ENCODE measurements around the gene NUP50.

NUP50 gene

GRCh38 chr22:45204819-45205218 lies 41.1 kb downstream of the NUP50 start:
- ChIA-PET CTCF (no interaction called here), POLR2A (no interaction called here)
- peaks cover 11 to 84% (median 56%) of the 10 kb centered on the region in 4 experiments for H3K36me3 ChIP-seq (ENCODE audit: control insufficient read depth in 4 of 4, insufficient read depth in 4 of 4, low read length in 3 of 4)
- no peaks in the 10 kb centered on the region for H3K27me3 ChIP-seq (replicated peaks in 2 of 5; ENCODE audit: control insufficient read depth in 4 of 5, insufficient read depth in 5 of 5, low read length in 4 of 5)
- no peak for DNase-seq
- WGBS (ENCODE audit: insufficient coverage), result 93% methylated on average over 12 of the region's 14 CpGs
- no peak overlapping the region for H3K27ac ChIP-seq (ENCODE audit: insufficient read depth in 1 of 2, low read depth in 1 of 2, low read length in 2 of 2, poor library complexity in 1 of 2, severe bottlenecking in 2 of 2)
- H3K4me3 ChIP-seq (ENCODE audit: control insufficient read depth in 1 of 7, extremely low read depth in 1 of 7, insufficient read depth in 4 of 7, low read depth in 2 of 7, low read length in 6 of 7), result no peak overlapping the region
- no peaks in the 10 kb centered on the region for H3K4me1 ChIP-seq (ENCODE audit: control extremely low read depth in 1 of 4, control insufficient read depth in 4 of 4, insufficient read depth in 4 of 4, low read length in 3 of 4)
- no peaks in the 10 kb centered on the region for H3K9me3 ChIP-seq (ENCODE audit: control extremely low read depth in 1 of 5, control insufficient read depth in 4 of 5, insufficient read depth in 2 of 5, low read depth in 1 of 5, low read length in 4 of 5)

GRCh38 chr22:45205276-45205925 lies 41.7 kb downstream of the NUP50 start:
- WGBS (ENCODE audit: insufficient coverage), result 97% methylated on average over 12 of the region's 20 CpGs
- Histone ChIP-seq H3K4me1 (ENCODE audit: control extremely low read depth in 1 of 4, control insufficient read depth in 4 of 4, insufficient read depth in 4 of 4, low read length in 3 of 4) (no peaks in the 10 kb centered on the region), H3K36me3 (ENCODE audit: control insufficient read depth in 4 of 4, insufficient read depth in 4 of 4, low read length in 3 of 4) (peaks cover 8 to 84% (median 56%) of the 10 kb centered on the region in 4 experiments), H3K9me3 (ENCODE audit: control extremely low read depth in 1 of 5, control insufficient read depth in 4 of 5, insufficient read depth in 2 of 5, low read depth in 1 of 5, low read length in 4 of 5) (no peaks in the 10 kb centered on the region), H3K27me3 (replicated peaks in 2 of 5; ENCODE audit: control insufficient read depth in 4 of 5, insufficient read depth in 5 of 5, low read length in 4 of 5) (no peaks in the 10 kb centered on the region), H3K27ac (ENCODE audit: insufficient read depth in 1 of 2, low read depth in 1 of 2, low read length in 2 of 2, poor library complexity in 1 of 2, severe bottlenecking in 2 of 2) (no peak overlapping the region), H3K4me3 (ENCODE audit: control insufficient read depth in 1 of 7, extremely low read depth in 1 of 7, insufficient read depth in 4 of 7, low read depth in 2 of 7, low read length in 6 of 7) (no peak overlapping the region)
- DNase-seq, result no peak
- ChIA-PET CTCF (no interaction called here), POLR2A (no interaction called here)

- no peaks in the 10 kb centered on the region for H3K4me1 ChIP-seq (ENCODE audit: control extremely low read depth in 1 of 4, control insufficient read depth in 4 of 4, insufficient read depth in 4 of 4, low read length in 3 of 4)
- no peaks in the 10 kb centered on the region for H3K9me3 ChIP-seq (ENCODE audit: control extremely low read depth in 1 of 5, control insufficient read depth in 4 of 5, insufficient read depth in 2 of 5, low read depth in 1 of 5, low read length in 4 of 5)
- H3K27ac ChIP-seq (ENCODE audit: insufficient read depth in 1 of 2, low read depth in 1 of 2, low read length in 2 of 2, poor library complexity in 1 of 2, severe bottlenecking in 2 of 2), result no peak overlapping the region
- H3K27me3 ChIP-seq (replicated peaks in 2 of 5; ENCODE audit: control insufficient read depth in 4 of 5, insufficient read depth in 5 of 5, low read length in 4 of 5), result no peaks in the 10 kb centered on the region
- ChIA-PET CTCF (no interaction called here), POLR2A (interaction anchor here (0.6 kb wide), 1 partner anchor 94 kb away, joined by 3 read pairs; no protein-coding TSS in a partner anchor)
- WGBS (ENCODE audit: insufficient coverage), result 98% methylated on average over 4 of the region's 6 CpGs
- no peak for DNase-seq
- H3K36me3 ChIP-seq (ENCODE audit: control insufficient read depth in 4 of 4, insufficient read depth in 4 of 4, low read length in 3 of 4), result peaks cover 9 to 83% (median 52%) of the 10 kb centered on the region in 4 experiments
- H3K4me3 ChIP-seq (ENCODE audit: control insufficient read depth in 1 of 7, extremely low read depth in 1 of 7, insufficient read depth in 4 of 7, low read depth in 2 of 7, low read length in 6 of 7), result no peak overlapping the region
Measured at GRCh38 chr22:45206233-45206632, 42.5 kb downstream of the NUP50 start.

GRCh38 chr22:45207533-45207932 lies 43.8 kb downstream of the NUP50 start:
- WGBS (ENCODE audit: insufficient coverage), result 96% methylated on average over 10 of the region's 13 CpGs
- ChIA-PET POLR2A (no interaction called here), CTCF (interaction anchor here (1.3 to 3.7 kb wide), 3 partner anchors 11 to 24 kb away, joined by 3 to 12 read pairs (median 5); no protein-coding TSS in a partner anchor)
- DNase-seq, result no peak
- H3K36me3 ChIP-seq (ENCODE audit: control insufficient read depth in 4 of 4, insufficient read depth in 4 of 4, low read length in 3 of 4), result peaks cover 9 to 79% (median 46%) of the 10 kb centered on the region in 4 experiments
- no peaks in the 10 kb centered on the region for H3K27me3 ChIP-seq (replicated peaks in 2 of 5; ENCODE audit: control insufficient read depth in 4 of 5, insufficient read depth in 5 of 5, low read length in 4 of 5)
- no peak overlapping the region for H3K4me3 ChIP-seq (ENCODE audit: control insufficient read depth in 1 of 7, extremely low read depth in 1 of 7, insufficient read depth in 4 of 7, low read depth in 2 of 7, low read length in 6 of 7)
- no peaks in the 10 kb centered on the region for H3K9me3 ChIP-seq (ENCODE audit: control extremely low read depth in 1 of 5, control insufficient read depth in 4 of 5, insufficient read depth in 2 of 5, low read depth in 1 of 5, low read length in 4 of 5)
- H3K27ac ChIP-seq (ENCODE audit: insufficient read depth in 1 of 2, low read depth in 1 of 2, low read length in 2 of 2, poor library complexity in 1 of 2, severe bottlenecking in 2 of 2), result no peak overlapping the region
- no peaks in the 10 kb centered on the region for H3K4me1 ChIP-seq (ENCODE audit: control extremely low read depth in 1 of 4, control insufficient read depth in 4 of 4, insufficient read depth in 4 of 4, low read length in 3 of 4)

- CTCF ChIA-PET, result interaction anchor here (0.6 to 3.7 kb wide), 10 partner anchors 9 to 105 kb away, joined by 3 to 12 read pairs (median 4); no protein-coding TSS in a partner anchor
- no peak for DNase-seq
- POLR2A ChIA-PET, result no interaction called here
- Histone ChIP-seq H3K4me3 (ENCODE audit: control insufficient read depth in 1 of 7, extremely low read depth in 1 of 7, insufficient read depth in 4 of 7, low read depth in 2 of 7, low read length in 6 of 7) (no peak overlapping the region), H3K36me3 (ENCODE audit: control insufficient read depth in 4 of 4, insufficient read depth in 4 of 4, low read length in 3 of 4) (peaks cover 5 to 73% (median 43%) of the 10 kb centered on the region in 4 experiments), H3K27me3 (replicated peaks in 2 of 5; ENCODE audit: control insufficient read depth in 4 of 5, insufficient read depth in 5 of 5, low read length in 4 of 5) (no peaks in the 10 kb centered on the region), H3K27ac (ENCODE audit: insufficient read depth in 1 of 2, low read depth in 1 of 2, low read length in 2 of 2, poor library complexity in 1 of 2, severe bottlenecking in 2 of 2) (no peak overlapping the region), H3K9me3 (ENCODE audit: control extremely low read depth in 1 of 5, control insufficient read depth in 4 of 5, insufficient read depth in 2 of 5, low read depth in 1 of 5, low read length in 4 of 5) (no peaks in the 10 kb centered on the region), H3K4me1 (ENCODE audit: control extremely low read depth in 1 of 4, control insufficient read depth in 4 of 4, insufficient read depth in 4 of 4, low read length in 3 of 4) (peaks cover 0 to 2% (median under 1%) of the 10 kb centered on the region in 4 experiments)
- WGBS (ENCODE audit: insufficient coverage), result 83% methylated on average over 19 of the region's 24 CpGs
Measured at GRCh38 chr22:45207981-45208664, 44.4 kb downstream of the NUP50 start.

GRCh38 chr22:45208696-45208992 lies 44.9 kb downstream of the NUP50 start:
- DNase-seq, result no peak
- Histone ChIP-seq H3K9me3 (ENCODE audit: control extremely low read depth in 1 of 5, control insufficient read depth in 4 of 5, insufficient read depth in 2 of 5, low read depth in 1 of 5, low read length in 4 of 5) (no peaks in the 10 kb centered on the region), H3K4me3 (ENCODE audit: control insufficient read depth in 1 of 7, extremely low read depth in 1 of 7, insufficient read depth in 4 of 7, low read depth in 2 of 7, low read length in 6 of 7) (no peak overlapping the region), H3K36me3 (ENCODE audit: control insufficient read depth in 4 of 4, insufficient read depth in 4 of 4, low read length in 3 of 4) (peaks cover 5 to 71% (median 40%) of the 10 kb centered on the region in 4 experiments), H3K4me1 (ENCODE audit: control extremely low read depth in 1 of 4, control insufficient read depth in 4 of 4, insufficient read depth in 4 of 4, low read length in 3 of 4) (peaks cover 0 to 7% (median 5%) of the 10 kb centered on the region in 4 experiments), H3K27ac (ENCODE audit: insufficient read depth in 1 of 2, low read depth in 1 of 2, low read length in 2 of 2, poor library complexity in 1 of 2, severe bottlenecking in 2 of 2) (no peak overlapping the region), H3K27me3 (replicated peaks in 2 of 5; ENCODE audit: control insufficient read depth in 4 of 5, insufficient read depth in 5 of 5, low read length in 4 of 5) (no peaks in the 10 kb centered on the region)
- CTCF ChIA-PET, result interaction anchor here (0.6 to 3.7 kb wide), 10 partner anchors 8 to 106 kb away, joined by 3 to 12 read pairs (median 4); no protein-coding TSS in a partner anchor
- POLR2A ChIA-PET, result no interaction called here
- 98% methylated on average over 10 of the region's 10 CpGs for WGBS (ENCODE audit: insufficient coverage)

Measured in common myeloid progenitor, CD34-positive (primary cell).